ENCODE data around the gene RGP1. TPM values are rescaled to one million over a fixed set of nuclear protein-coding genes. Genes with fewer than 3 reads are reported as not detected.
A peak's percentile ranks its signal among the peaks of the same experiment; 100 is the strongest.

RGP1 gene
- total and polyA plus RNA-seq, 9 of the 15 experiments (the other 6 are each of a cell fraction or from before 2014, with no cell fraction given), result 0.42 to 13.8 (median 6.7) TPM

DNA sequence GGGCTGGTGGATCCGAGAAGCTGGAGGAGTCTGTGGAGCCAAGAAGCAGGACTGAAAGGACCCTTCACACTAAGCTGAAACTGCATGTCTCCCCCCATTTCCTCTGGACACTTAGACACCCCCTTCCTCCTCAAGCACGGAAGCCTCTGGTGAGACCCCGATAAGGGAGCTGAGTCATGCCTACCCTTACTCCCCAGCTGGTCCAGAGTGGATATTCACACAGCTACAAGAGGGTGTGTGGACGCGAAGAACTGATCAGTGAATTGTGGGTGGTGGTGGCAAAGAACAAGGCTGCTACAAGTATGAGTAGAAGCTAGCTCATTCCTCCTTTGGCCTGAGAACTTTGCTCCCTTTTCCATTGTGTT, 21.4 kb upstream of the RGP1 start (continued):
- no peak for TF ChIP-seq ILK (tag; IDR thresholded peaks at IDR 0.05; ENCODE audit: borderline replicate concordance, low read depth)
- TF ChIP-seq, protein P1, sequence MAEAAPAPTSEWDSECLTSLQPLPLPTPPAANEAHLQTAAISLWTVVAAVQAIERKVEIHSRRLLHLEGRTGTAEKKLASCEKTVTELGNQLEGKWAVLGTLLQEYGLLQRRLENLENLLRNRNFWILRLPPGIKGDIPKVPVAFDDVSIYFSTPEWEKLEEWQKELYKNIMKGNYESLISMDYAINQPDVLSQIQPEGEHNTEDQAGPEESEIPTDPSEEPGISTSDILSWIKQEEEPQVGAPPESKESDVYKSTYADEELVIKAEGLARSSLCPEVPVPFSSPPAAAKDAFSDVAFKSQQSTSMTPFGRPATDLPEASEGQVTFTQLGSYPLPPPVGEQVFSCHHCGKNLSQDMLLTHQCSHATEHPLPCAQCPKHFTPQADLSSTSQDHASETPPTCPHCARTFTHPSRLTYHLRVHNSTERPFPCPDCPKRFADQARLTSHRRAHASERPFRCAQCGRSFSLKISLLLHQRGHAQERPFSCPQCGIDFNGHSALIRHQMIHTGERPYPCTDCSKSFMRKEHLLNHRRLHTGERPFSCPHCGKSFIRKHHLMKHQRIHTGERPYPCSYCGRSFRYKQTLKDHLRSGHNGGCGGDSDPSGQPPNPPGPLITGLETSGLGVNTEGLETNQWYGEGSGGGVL (CRISPR knock-in tag; IDR thresholded peaks at IDR 0.05), result no peak
- no peak; the same call in 1 of the 2 replicates for TF ChIP-seq GABPA (tag; conservative IDR thresholded peaks at IDR 0.05; ENCODE audit: low read depth)
- no peak for TF ChIP-seq KDM2B (CRISPR knock-in tag; IDR thresholded peaks at IDR 0.05)
- TF ChIP-seq, protein P2, sequence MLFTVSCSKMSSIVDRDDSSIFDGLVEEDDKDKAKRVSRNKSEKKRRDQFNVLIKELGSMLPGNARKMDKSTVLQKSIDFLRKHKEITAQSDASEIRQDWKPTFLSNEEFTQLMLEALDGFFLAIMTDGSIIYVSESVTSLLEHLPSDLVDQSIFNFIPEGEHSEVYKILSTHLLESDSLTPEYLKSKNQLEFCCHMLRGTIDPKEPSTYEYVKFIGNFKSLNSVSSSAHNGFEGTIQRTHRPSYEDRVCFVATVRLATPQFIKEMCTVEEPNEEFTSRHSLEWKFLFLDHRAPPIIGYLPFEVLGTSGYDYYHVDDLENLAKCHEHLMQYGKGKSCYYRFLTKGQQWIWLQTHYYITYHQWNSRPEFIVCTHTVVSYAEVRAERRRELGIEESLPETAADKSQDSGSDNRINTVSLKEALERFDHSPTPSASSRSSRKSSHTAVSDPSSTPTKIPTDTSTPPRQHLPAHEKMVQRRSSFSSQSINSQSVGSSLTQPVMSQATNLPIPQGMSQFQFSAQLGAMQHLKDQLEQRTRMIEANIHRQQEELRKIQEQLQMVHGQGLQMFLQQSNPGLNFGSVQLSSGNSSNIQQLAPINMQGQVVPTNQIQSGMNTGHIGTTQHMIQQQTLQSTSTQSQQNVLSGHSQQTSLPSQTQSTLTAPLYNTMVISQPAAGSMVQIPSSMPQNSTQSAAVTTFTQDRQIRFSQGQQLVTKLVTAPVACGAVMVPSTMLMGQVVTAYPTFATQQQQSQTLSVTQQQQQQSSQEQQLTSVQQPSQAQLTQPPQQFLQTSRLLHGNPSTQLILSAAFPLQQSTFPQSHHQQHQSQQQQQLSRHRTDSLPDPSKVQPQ (CRISPR knock-in tag; IDR thresholded peaks at IDR 0.05; ENCODE audit: borderline replicate concordance), result no peak
- TF ChIP-seq ZNF263 (CRISPR knock-in tag; IDR thresholded peaks at IDR 0.05; ENCODE audit: borderline replicate concordance), result no peak
- TF ChIP-seq, protein P3, sequence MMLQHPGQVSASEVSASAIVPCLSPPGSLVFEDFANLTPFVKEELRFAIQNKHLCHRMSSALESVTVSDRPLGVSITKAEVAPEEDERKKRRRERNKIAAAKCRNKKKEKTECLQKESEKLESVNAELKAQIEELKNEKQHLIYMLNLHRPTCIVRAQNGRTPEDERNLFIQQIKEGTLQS (IDR thresholded peaks at IDR 0.05), result peak; percentile 49
- TF ChIP-seq, protein P3 (CRISPR knock-in tag; conservative IDR thresholded peaks at IDR 0.05), result no peak
- peak; percentile 73 for TF ChIP-seq SMARCA4 (IDR thresholded peaks at IDR 0.05)
- no peak for TF ChIP-seq ZNF232 (CRISPR knock-in tag; IDR thresholded peaks at IDR 0.05)
- no peak for TF ChIP-seq KAT7 (CRISPR knock-in tag; IDR thresholded peaks at IDR 0.05; ENCODE audit: borderline replicate concordance)
- TF ChIP-seq ZNF584 (CRISPR knock-in tag; IDR thresholded peaks at IDR 0.05; ENCODE audit: low read depth), result no peak
- no peak for TF ChIP-seq FOXA3 (CRISPR knock-in tag; conservative IDR thresholded peaks at IDR 0.05 in 1 of 2, IDR thresholded peaks at IDR 0.05 in 1 of 2)
- TF ChIP-seq ZNF589 (CRISPR knock-in tag; IDR thresholded peaks at IDR 0.05; ENCODE audit: low read depth), result no peak
- TF ChIP-seq MTA2 (IDR thresholded peaks at IDR 0.05; ENCODE audit: low read depth), result no peak
- no peak for TF ChIP-seq NCOA6 (IDR thresholded peaks at IDR 0.05)
- no peak for TF ChIP-seq YY1 (IDR thresholded peaks at IDR 0.05; ENCODE audit: borderline replicate concordance in 1 of 3, control insufficient read depth in 1 of 3, extremely low read depth in 1 of 3, insufficient read depth in 3 of 3, insufficient read length in 1 of 3, insufficient replicate concordance in 2 of 3, low read depth in 1 of 3, low read length in 2 of 3)
- TF ChIP-seq GABPB1 (CRISPR knock-in tag; IDR thresholded peaks at IDR 0.05), result no peak
- TF ChIP-seq NCOR1 (IDR thresholded peaks at IDR 0.05), result peak; percentile 52
- TF ChIP-seq DACH1 (IDR thresholded peaks at IDR 0.05; ENCODE audit: partially characterized antibody), result peak; percentile 33
- no peak for TF ChIP-seq PTRF (tag; IDR thresholded peaks at IDR 0.05)
- peak; percentile 24 for TF ChIP-seq TAF9B (IDR thresholded peaks at IDR 0.05; ENCODE audit: partially characterized antibody)
- TF ChIP-seq KLF13 (tag; IDR thresholded peaks at IDR 0.05; ENCODE audit: borderline replicate concordance, low read depth), result no peak
- no peak for TF ChIP-seq DIDO1 (tag; IDR thresholded peaks at IDR 0.05; ENCODE audit: low read depth)
- no peak for TF ChIP-seq CBFB (CRISPR knock-in tag; IDR thresholded peaks at IDR 0.05)
